ENCODE measurements around the gene AOC1.

AOC1 gene

GRCh38 chr7:150835019-150835418 is 17.3 kb upstream of the AOC1 start:
- no peak for DNase-seq (ENCODE audit: low spot score)

GRCh38 chr7:150835702-150836280 is 16.5 kb upstream of the AOC1 start:
- DNase-seq (ENCODE audit: low spot score): no peak

GRCh38 chr7:150838965-150839650 is 13.2 kb upstream of the AOC1 start:
- no peak for DNase-seq (ENCODE audit: low spot score)

- DNase-seq (ENCODE audit: low spot score): no peak
Observed at GRCh38 chr7:150842018-150842417, 10.3 kb upstream of the AOC1 start.

- DNase-seq (ENCODE audit: low spot score): no peak
Observed at GRCh38 chr7:150842716-150843115, 9.6 kb upstream of the AOC1 start.

- DNase-seq (ENCODE audit: low spot score): no peak
Observed at GRCh38 chr7:150845421-150845861, 6.9 kb upstream of the AOC1 start.

GRCh38 chr7:150846291-150847115 is 5.8 kb upstream of the AOC1 start:
- DNase-seq (ENCODE audit: low spot score): no peak

- no peak for DNase-seq (ENCODE audit: low spot score)
Observed at GRCh38 chr7:150847536-150847935, 4.8 kb upstream of the AOC1 start.

GRCh38 chr7:150848111-150848510 is 4.2 kb upstream of the AOC1 start:
- no peak for DNase-seq (ENCODE audit: low spot score)

GRCh38 chr7:150848561-150849115 is 3.7 kb upstream of the AOC1 start:
- no peak for DNase-seq (ENCODE audit: low spot score)

- no peak for DNase-seq (ENCODE audit: low spot score)
Observed at GRCh38 chr7:150849204-150849775, 3.0 kb upstream of the AOC1 start.

- no peak for DNase-seq (ENCODE audit: low spot score)
Observed at GRCh38 chr7:150850273-150850672, 2.0 kb upstream of the AOC1 start.

GRCh38 chr7:150851492-150852370 is 586 bp upstream of the AOC1 start:
- DNase-seq (ENCODE audit: low spot score): no peak

- no peak for DNase-seq (ENCODE audit: low spot score)
Observed at GRCh38 chr7:150854066-150855000, 2.0 kb downstream of the AOC1 start.

- no peak for DNase-seq (ENCODE audit: low spot score)
Observed at GRCh38 chr7:150855046-150855445, 2.7 kb downstream of the AOC1 start.

- DNase-seq (ENCODE audit: low spot score): no peak
Observed at GRCh38 chr7:150855476-150856302, 3.4 kb downstream of the AOC1 start.

GRCh38 chr7:150856303-150857275 is 4.3 kb downstream of the AOC1 start:
- no peak for DNase-seq (ENCODE audit: low spot score)

Data from hematopoietic multipotent progenitor cell treated with erythropoietin and hydrocortisone succinate and interleukin-3 and kit ligand, for 15 days (in vitro differentiated cells).